Measurements from ENCODE around the gene PPARA.

PPARA gene

GRCh38 chr22:46290843-46291785 is 140.8 kb downstream of the PPARA start:
- in situ Hi-C loops (cut with MboI; ENCODE audit: low pct_unique_long_range_greater_than_20kb, low sequenced_read_pairs, unreplicated experiment), result no loop called here
- TF ChIP-seq CTCF (IDR thresholded peaks at IDR 0.05; ENCODE audit: extremely low read depth, insufficient read depth, missing control alignments), result no peak
- no peak for DNase-seq (ENCODE audit: low spot score)

GRCh38 chr22:46292173-46292572 is 141.8 kb downstream of the PPARA start:
- in situ Hi-C loops (cut with MboI; ENCODE audit: low pct_unique_long_range_greater_than_20kb, low sequenced_read_pairs, unreplicated experiment), result no loop called here
- no peak for DNase-seq (ENCODE audit: low spot score)
- no peak for TF ChIP-seq CTCF (IDR thresholded peaks at IDR 0.05; ENCODE audit: extremely low read depth, insufficient read depth, missing control alignments)

GRCh38 chr22:46292732-46293131 is 142.4 kb downstream of the PPARA start:
- TF ChIP-seq CTCF (IDR thresholded peaks at IDR 0.05; ENCODE audit: extremely low read depth, insufficient read depth, missing control alignments), result no peak
- in situ Hi-C loops (cut with MboI; ENCODE audit: low pct_unique_long_range_greater_than_20kb, low sequenced_read_pairs, unreplicated experiment), result no loop called here
- DNase-seq (ENCODE audit: low spot score), result no peak

Measured in GM13977 (cell line).